ENCODE data around the gene P2RX6.
"Not testable (repeated sequence)": the region's sequence is repeated elsewhere in the genome, so short reads cannot be mapped to it uniquely, and the experiment has no call there.

P2RX6 gene

DNA sequence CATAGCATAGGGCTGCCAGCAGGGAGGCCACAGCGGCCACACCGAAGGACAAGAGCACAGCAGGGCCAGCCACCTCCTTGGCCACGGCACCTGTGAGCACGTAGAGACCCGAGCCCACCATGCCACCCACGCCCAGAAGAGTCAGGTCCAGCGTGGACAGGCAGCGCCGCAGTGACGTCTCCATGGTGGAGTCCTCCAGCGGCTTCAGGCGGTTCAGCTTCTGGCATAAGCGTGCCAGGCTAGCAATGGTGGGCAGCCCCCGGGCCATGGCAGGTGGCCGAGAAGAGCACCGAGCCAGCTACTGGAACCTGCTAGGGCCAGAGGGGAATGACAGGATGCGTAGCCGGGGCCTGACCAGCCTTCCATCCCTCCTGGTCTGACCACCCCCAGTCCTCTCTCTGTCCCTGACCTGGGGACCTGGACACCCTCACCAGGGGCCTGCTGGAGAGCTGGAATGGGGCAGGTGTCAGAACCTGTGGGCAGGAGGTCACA lies 16.6 kb downstream of the P2RX6 start:
- no peak for DNase-seq (ENCODE audit: low read depth, low spot score)

DNA sequence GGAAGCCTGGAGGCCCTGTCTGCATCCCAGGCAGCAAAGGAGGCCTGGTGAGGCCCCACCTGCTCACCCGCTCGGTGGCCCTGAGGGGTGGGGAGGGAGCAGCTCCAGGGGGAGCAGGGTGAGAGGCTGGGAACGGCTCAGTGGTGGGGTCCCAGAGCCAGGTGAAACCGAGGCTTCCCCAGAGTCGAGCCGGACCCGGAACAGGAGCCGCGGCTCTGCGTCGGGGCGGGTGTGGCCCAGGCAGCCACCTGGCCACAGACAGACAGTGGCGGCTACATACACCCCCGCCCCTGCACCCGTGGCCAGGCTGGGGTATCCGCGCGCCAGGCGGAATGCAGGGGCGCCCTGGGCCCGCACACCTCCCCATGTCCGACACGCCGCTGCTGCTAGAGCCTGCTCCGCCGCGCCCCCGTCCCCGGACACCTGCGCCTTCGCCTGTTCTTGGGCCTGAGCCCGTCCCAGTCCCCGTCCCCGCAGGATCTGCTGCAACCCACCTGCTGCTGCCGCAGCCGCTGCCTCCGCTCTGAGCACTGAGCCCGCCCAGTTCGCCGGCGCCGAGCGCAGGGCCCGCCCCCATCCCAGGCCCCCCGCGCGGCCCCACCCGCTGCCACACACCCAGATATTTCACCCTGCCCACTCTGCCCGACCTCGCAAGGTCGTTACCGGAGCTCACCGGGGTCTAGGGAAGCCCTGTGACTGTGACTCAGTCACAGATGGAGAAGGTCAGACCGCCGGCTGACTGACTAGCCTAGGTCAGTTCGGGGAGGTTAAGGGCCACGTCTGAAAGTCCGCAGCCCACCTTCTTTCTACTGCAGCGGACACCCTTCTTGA lies 17.3 kb downstream of the P2RX6 start, which contains the start of gene SLC7A4:
Gene SLC7A4 (minus strand): TSS at position 525 of the 831 bp plus-strand sequence. CDS start 749 bp downstream, outside the sequence.
- no peak for DNase-seq (ENCODE audit: low read depth, low spot score)

DNA sequence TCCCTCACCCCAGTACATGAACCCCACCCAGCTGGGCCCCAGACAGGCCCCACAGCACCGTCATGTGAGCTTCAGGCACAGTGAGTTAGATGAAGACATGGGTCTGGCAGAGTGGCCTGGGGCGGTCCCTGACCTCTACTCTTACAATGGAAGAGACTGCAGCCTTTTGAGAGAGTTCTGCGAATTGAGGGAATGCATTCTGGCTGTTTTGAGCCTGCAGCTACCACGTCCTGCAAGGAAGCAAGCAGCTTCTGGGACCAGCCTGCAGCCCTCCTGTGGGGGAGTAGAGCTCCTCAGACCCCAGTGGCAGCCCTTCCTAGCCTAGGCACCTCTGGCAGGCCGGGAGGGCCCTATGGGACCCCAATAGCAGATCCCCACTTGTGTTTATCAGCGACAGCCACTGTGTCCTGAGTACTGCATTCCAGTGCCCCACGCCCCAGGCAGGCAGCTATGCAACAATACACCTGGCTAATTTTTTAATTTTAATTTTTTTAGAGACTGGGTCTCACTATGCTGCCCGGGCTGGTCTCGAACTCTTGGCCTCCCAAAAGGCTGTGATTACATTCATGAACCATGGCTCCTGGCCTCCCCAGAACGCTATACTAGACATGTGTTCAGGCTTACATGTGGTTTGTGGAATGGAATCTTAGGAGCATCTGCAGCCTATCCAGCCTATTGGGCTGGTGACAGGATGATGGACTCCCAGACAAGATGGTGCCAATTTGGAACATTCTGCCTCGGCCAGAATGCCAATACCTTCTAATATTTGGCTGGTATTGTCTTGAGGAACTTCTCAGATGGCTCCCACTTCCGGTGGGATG lies 18.1 kb downstream of the P2RX6 start:
- no peak for DNase-seq (ENCODE audit: low read depth, low spot score)

DNA sequence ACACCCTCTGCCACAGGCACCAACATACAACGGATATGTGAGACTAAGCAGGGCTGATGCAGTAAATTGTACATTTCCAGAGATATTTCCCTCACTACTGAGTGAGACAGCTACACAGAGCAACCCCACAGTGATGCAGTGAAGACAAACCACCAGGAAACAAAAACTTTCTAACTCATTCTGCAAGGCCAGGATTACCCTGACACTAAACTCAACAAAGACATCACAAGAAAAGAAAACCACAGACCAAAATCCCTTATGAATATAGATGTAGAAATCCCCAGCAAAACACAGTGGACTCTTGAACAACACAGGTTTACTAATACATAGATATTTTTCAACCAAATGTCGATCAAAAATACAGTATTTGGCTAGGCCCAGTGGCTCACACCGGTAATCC lies 18.9 kb downstream of the P2RX6 start:
- DNase-seq (ENCODE audit: low read depth, low spot score) = no peak

DNA sequence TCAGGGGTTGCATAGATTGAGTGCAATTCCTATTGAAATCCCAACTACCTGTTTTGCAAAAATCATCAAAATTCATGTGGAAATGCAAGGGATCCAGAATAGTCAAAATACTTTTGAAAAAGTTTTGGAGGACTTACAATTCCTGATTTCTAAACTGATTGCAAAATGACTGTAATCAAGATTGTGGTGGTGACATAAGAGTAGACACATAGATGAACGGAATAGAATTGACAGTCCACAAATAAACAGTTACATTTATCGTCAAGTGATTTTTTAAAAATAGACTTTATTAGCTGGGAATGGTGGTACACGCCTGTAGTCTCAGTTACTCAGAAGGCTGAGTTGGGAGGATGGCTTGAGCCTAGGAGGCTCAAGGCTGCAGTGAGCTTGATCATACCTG lies 20.0 kb downstream of the P2RX6 start:
- DNase-seq (ENCODE audit: low read depth, low spot score) = no peak

DNA sequence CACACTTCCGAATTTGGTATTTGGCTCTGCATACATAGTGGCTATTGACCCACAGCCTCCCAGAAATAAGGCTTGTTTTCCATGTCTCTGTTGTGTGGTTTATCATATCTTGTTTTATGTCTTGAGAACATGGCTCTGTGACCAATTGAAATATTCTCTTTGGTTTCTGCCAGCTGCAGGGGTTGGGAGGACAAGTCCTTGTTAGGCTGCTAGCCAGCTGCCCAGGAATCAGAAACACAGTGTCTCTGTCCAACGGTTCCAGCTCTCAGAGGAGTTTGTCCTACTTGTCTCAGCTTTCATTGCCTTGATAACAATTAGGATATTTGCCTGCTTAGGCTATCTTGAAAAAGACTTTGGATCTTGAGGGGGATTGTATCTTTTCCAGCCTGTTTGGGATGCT lies 23.4 kb downstream of the P2RX6 start:
- no peak for DNase-seq (ENCODE audit: low read depth, low spot score)

DNA sequence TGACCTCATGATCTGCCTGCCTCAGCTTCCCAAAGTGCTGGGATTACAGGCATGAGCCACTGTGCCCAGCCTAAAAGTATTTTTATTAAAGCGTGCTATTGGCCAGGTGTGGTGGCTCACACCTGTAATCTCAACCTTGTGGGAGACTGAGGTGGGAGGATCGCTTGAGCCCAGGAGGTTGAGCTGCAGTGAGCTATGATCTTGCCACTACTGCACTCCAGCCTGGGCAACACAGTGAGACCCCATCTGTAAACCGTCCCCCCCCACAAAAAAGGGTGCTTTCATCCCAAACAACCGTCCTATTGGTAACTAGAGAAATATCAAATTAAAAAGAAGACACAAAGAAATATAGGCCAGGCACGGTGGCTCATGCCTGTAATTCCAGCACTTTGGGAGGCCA lies 24.2 kb downstream of the P2RX6 start:
- DNase-seq (ENCODE audit: low read depth, low spot score) = not testable (repeated sequence)

DNA sequence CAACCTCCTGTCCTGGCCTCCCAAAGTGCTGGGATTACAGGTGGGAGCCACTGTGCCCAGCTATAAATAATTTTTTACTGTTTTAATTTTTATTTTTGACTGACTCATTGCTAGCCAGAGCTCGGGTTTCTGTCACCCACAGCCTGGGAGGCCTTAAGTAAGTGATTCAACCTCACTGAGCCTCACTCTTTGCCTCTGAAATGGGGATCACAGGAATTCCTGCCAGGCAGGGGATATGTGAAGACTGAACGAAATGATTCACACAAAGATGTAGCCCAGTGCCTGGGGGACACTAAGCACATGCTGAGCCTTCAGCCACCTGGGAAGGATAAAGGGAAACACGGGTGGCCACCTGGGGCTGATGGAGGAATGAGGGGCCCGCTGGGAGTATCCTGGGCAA lies 27.0 kb downstream of the P2RX6 start:
- DNase-seq (ENCODE audit: low read depth, low spot score) = peak; percentile 49

DNA sequence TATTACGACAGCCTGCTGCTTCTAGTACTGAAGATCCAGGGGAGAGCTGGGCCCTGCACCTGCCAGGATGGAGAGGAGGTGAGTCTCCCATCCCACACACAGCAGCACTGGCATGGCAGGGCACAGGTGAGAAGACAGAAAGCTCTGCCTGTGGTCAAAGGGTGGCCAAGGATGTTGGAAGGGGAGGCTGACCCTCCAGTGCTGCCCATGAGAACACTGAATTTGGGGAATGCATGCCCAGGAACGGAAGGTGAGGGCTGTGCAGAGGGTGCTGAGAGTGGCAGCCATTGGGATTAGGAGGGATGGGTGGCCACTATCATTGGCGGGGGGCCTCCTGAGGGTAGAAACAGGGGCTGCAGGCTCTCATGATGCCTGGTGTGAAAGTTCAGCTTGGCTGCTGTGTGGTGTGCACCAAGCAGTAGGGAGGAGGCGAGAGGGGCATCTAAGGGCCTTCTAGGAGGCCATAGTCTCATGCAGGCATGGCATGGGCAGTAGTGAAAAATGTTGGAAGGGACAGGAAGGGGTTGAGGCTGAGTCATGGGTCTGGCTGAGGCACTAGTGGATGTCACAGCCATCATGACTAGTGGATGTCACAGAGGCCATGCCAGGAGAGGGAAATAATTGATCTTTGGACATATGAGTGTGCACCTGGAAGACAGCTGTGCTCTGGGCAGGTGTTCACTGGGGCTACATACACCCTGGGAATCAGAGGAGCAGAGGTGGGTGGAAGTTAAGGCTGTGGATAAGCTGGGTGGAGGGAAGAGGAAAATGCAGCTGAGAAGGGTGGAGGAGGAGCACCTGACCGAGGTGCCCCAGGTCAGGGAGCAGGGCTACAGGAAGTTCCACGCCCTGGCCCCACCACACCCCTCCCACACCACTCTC lies 28.3 kb downstream of the P2RX6 start:
- no peak for DNase-seq (ENCODE audit: low read depth, low spot score)

DNA sequence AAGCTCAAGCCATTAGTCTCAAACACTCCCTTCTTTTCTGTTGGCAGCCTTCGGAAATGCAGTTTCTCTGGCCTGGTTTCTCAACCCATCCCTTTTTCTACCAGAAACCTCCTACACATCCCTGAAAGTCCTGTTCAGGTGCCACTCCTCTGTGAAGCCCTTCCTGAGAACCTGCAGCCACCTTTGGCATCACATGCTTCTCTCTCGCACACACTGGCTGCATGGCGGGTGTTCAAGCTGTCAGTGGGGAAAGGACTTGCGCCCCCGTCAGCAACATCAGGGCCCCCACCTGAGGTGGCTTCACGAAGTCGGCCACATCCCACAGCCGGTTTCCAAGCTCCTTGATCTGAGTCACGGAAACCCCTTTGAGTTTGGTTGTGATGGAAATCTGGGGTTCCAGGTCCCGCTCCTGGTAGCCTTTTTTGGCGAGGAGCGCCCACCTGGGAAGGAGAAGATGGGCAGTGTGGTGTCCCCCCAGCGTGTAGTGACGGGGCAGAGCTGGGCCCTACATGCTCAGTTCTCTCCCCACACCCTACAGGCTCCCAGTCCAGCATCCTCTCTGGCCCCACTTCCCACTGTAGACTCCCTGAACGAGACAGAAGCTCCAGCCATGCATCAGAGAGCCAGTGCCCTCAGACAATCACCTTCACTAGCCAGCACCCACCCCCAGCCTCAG lies 29.0 kb downstream of the P2RX6 start:
- DNase-seq (ENCODE audit: low read depth, low spot score) = no peak

DNA sequence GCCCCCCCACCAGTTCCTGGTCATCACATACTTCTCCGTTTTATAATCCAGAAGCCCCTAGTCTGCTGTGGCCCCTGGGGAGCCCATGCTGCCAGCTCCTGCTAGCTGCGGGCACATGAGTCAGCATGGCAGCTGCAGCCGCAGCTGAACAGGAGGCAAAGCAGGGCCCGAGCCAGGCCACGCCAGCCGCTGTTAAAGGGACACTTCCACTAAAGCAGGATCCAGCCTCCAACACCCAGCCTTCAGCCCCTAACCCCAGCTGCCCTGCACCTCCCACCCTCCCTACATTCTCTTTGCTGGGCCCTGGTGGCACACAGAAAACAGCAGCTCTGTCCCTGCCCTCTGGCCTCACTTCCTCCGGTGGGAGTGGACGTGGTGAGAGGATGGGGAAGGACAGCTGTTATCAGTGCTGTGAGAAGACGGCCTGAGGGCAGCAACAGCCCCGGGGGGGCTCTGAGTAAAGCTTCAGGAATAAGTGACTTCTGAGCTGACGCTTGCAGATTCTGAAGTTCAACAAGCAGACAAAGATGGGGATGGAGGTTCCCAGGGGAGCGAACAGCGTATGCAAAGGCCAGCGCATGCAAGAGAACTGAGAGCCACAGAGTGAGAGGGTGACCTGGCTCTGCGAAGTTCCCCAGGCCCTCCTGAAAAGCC lies 30.1 kb downstream of the P2RX6 start:
- DNase-seq (ENCODE audit: low read depth, low spot score) = peak; percentile 88

DNA sequence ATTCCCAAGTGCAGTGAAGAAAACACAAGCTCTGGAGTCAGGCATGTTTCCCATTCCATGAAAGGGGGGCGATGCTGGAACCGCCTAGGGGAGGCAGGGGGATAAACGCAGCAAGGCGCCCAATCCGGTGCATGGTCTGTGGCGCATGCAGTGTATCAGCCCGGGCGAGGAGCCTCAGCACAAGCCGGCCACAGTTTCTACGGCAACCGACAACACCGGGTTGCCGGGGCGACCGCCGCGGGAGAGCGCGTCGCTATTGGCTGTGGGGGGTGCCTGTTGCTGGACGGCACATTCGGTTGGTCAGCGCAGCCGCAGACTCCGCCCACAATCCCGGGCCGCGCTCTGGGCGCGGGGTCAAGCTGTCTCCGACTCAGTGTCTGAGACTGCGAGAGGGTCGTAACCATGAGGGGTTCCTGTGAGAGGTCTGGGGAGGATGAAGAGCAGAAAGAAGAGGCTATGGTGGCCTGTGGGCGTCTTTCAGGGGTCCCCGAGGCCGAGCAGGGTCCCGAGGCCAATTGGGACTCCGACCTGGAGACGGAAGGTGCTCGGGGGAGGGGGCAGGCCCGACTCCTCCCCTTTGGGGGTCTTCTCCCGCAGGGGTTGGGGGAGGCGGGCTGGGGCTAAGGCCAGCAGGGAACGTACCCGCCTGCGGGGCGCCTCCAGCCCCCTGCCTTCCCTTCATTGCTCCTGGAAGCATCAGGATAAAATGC lies 30.8 kb downstream of the P2RX6 start, which contains the start of gene LRRC74B:
Gene LRRC74B (plus strand): TSS at position 362 of the 710 bp plus-strand sequence. CDS start 41 bp downstream, at position 403.
- DNase-seq (ENCODE audit: low read depth, low spot score) = peak; percentile 83

DNA sequence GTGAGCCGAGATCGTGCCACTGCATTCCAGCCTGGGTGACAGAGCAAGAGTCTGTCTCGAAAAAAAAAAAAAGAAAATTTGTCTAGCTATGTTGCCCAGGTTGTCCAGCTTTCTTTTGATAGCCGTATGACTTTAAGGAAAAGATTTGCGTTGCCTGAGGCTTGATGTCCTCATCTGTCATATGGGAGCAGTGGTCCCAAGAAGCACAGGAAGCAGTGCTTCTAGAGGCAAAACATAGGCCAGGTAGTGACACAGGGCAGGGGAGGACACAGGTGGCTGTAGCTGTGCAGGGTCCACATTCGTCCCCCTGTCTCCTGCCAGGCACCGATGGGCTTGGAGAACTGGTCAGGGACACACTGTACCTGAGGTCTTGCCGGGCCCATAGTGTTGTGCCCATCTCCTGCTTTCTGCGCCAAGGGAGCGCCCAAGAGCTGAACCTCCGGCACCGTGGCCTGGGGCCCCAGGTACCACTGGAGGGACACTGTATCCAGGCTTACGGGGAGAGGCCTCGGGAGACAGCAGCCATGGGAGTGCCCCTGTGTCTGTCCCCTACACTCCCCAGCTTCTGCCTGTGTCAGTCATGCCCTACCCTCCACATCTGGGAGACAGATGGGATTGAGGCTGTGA lies 32.2 kb downstream of the P2RX6 start:
- DNase-seq (ENCODE audit: low read depth, low spot score) = no peak

DNA sequence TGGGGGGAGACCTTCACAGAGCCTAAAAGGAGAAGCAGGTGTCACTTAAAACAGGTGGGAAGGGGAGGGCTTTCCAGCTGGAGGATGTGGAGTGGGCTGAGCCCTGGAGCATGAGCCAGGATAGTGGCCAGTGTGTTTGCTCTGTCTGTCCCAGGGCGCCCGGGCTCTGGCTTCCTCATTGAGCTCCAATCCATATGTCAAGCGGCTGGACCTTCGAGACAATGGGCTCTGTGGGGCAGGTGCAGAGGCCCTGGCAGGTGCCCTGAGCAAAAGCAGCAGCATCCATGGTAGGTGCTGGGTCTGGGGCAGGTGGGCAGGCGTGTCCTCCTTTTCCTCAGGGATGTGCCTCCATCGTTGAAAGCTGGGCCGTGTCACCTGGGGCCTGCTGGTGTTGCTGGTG lies 32.8 kb downstream of the P2RX6 start:
- no peak for DNase-seq (ENCODE audit: low read depth, low spot score)

DNA sequence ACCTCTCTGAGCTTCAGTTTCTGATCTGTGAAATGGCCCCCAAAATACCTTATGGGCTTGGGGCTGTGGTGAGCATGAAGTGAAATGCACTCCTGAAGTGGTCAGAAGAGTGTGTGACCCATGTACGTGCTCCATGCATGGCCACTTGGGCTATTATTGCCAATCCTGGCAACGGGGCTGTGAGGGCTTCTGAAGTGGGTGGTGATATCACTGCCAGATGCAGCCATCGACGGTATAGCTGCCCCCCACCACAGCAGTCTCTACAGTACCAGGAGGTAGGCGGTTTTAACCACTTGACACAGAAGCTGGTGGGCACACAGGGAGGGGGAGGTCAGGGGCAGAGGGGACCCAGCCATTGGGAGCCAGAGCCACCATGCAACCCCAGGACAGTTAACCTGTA lies 33.5 kb downstream of the P2RX6 start:
- DNase-seq (ENCODE audit: low read depth, low spot score) = not testable (repeated sequence)

DNA sequence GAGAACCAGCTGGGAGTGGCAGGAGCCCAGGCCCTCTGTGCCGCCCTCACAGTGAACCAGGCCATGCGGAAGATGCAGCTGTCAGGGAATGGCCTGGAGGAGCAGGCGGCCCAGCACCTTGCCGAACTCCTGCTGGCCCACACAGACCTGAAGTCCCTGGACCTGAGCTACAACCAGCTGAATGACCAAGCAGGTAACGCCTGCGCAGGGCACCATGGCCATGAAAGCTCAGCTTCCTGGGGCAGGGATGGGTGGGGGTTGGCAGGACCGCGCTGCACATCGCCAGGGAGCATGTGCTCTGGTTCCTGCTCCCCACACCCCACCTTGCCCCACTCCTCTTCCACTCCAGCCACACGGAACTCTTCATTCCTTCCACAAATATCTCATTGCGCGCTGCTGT lies 34.0 kb downstream of the P2RX6 start:
- DNase-seq (ENCODE audit: low read depth, low spot score) = not testable (repeated sequence)

DNA sequence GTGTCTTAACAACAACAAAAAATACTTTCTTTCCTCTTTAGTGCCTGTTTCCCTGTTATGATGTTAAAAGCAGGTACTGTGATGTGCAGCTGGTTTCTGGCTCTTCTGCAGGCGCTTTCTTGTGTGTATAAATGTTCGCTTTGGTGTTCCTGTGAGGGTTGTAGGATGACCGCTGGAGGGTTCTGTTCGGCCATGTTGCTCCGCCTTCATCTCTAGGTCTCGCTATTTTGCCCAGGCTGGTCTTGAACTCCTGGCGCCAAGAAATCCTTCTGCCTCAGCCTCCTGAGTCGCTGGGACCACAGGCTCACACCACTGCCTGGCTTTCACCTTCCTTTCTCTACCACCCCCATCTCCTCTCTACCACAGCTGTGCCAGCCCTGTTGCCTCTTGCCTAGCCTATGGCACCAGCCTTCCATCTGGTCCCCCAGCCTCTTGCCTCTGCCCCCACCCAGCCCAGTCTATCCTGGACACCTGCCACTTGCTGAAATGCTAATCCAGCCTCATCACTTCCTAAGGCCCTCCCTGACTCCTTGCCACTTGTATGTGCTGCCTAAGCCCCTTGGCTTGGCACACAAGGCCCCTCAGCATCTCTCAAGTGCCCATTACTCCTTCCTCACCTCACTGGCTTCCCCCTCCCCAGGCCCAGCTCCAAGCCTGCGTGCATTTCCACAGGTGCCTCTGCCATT lies 36.3 kb downstream of the P2RX6 start:
- no peak for DNase-seq (ENCODE audit: low read depth, low spot score)

DNA sequence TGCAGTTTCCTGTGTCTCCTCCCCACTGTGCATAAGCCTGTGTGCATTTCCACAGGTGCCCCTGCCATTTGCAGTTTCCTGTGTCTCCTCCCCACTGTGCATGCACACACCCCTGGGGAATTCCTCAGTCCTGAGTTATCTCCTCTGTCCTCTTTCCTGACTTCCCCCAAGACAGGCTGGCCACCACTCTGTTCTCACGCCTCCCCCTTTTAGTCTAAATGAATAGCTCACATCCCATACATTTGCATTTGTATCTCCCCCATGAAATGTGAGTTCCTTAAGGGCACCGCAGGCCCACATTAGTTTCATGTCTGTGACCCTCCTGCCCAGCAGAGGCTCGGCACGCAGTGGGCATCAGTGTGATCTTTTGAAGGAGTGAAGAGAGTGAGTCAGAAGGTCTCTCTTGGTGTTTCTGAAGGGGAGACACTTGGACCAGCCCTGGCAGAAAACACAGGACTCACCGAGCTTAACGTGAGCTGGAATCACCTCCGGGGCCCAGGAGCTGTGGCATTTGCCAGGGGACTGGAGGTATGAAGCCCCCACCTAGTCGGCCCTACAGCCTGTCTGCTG lies 37.0 kb downstream of the P2RX6 start:
- no peak for DNase-seq (ENCODE audit: low read depth, low spot score)
